WTC11 (cell line): Measurements from ENCODE around the gene IKBKG.

Experiments used
- ATF6 ChIP-seq: sonication (generic); formaldehyde crosslinking; IDR thresholded peaks from 2 replicates; pipeline ENCODE4 v1.8.1; 2023; ENCODE audit warnings: mild to moderate bottlenecking, missing genetic modification reagents
- CREB1 ChIP-seq: sonication (generic); formaldehyde crosslinking; IDR thresholded peaks from 2 replicates; pipeline ENCODE4 v1.8.0; 2023; ENCODE audit warnings: mild to moderate bottlenecking, missing genetic modification reagents
- CTCF ChIP-seq: fragments of 200-600 bp; IDR thresholded peaks from 2 replicates; pipeline ENCODE4 v1.8.0; 2022; ENCODE audit warnings: antibody characterized with exemption
- IRF1 ChIP-seq: sonication (generic); formaldehyde crosslinking; IDR thresholded peaks from 2 replicates; pipeline ENCODE4 v1.8.0; 2023; ENCODE audit warnings: missing genetic modification reagents
- NFYB ChIP-seq: sonication (generic); formaldehyde crosslinking; conservative IDR thresholded peaks from 2 replicates; pipeline ENCODE4 v1.8.0; 2022; ENCODE audit warnings: low read depth, missing genetic modification reagents
- RELA ChIP-seq: sonication (generic); formaldehyde crosslinking; IDR thresholded peaks from 2 replicates; pipeline ENCODE4 v1.8.1; 2022; ENCODE audit warnings: missing genetic modification reagents, mild to moderate bottlenecking, borderline replicate concordance
- SP1 ChIP-seq: sonication (generic); formaldehyde crosslinking; conservative IDR thresholded peaks from 2 replicates; pipeline ENCODE4 v1.8.1; 2022; ENCODE audit warnings: missing genetic modification reagents
- TEAD4 ChIP-seq: sonication (generic); formaldehyde crosslinking; IDR thresholded peaks from 2 replicates; pipeline ENCODE4 v1.8.0; 2022; ENCODE audit warnings: mild to moderate bottlenecking, missing genetic modification reagents
- TF ChIP-seq, protein P1 (sequence below): sonication (generic); formaldehyde crosslinking; IDR thresholded peaks from 2 replicates; pipeline ENCODE4 v1.8.0; 2022; ENCODE audit warnings: mild to moderate bottlenecking, missing genetic modification reagents
- TF ChIP-seq, protein P2 (sequence below): sonication (generic); formaldehyde crosslinking; IDR thresholded peaks from 2 replicates; pipeline ENCODE4 v1.8.0; 2023; ENCODE audit warnings: missing genetic modification reagents, mild to moderate bottlenecking, borderline replicate concordance
- TF ChIP-seq, protein P3 (sequence below): sonication (generic); formaldehyde crosslinking; IDR thresholded peaks from 2 replicates; pipeline ENCODE4 v1.8.1; 2023; ENCODE audit warnings: mild to moderate bottlenecking, moderate library complexity, missing genetic modification reagents
- TF ChIP-seq, protein P4 (sequence below): sonication (generic); formaldehyde crosslinking; IDR thresholded peaks from 2 replicates; pipeline ENCODE4 v1.8.1; 2022; ENCODE audit warnings: missing genetic modification reagents, borderline replicate concordance
- TF ChIP-seq, protein P5 (sequence below): sonication (generic); formaldehyde crosslinking; IDR thresholded peaks from 2 replicates; pipeline ENCODE4 v1.8.1; 2023; ENCODE audit warnings: mild to moderate bottlenecking, missing genetic modification reagents, moderate library complexity

GRCh38 chrX:154598656-154599055 is 51.2 kb downstream of the IKBKG start:
- TF ChIP-seq ATF6 (CRISPR knock-in tag) (no peak), CTCF (no peak), SP1 (CRISPR knock-in tag) (no peak), TEAD4 (CRISPR knock-in tag) (no peak), RELA (CRISPR knock-in tag) (no peak), NFYB (CRISPR knock-in tag) (no peak), IRF1 (CRISPR knock-in tag) (no peak), CREB1 (CRISPR knock-in tag) (no peak)
- TF ChIP-seq, protein P1, sequence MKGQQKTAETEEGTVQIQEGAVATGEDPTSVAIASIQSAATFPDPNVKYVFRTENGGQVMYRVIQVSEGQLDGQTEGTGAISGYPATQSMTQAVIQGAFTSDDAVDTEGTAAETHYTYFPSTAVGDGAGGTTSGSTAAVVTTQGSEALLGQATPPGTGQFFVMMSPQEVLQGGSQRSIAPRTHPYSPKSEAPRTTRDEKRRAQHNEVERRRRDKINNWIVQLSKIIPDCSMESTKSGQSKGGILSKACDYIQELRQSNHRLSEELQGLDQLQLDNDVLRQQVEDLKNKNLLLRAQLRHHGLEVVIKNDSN (CRISPR knock-in tag): no peak
- TF ChIP-seq, protein P2, sequence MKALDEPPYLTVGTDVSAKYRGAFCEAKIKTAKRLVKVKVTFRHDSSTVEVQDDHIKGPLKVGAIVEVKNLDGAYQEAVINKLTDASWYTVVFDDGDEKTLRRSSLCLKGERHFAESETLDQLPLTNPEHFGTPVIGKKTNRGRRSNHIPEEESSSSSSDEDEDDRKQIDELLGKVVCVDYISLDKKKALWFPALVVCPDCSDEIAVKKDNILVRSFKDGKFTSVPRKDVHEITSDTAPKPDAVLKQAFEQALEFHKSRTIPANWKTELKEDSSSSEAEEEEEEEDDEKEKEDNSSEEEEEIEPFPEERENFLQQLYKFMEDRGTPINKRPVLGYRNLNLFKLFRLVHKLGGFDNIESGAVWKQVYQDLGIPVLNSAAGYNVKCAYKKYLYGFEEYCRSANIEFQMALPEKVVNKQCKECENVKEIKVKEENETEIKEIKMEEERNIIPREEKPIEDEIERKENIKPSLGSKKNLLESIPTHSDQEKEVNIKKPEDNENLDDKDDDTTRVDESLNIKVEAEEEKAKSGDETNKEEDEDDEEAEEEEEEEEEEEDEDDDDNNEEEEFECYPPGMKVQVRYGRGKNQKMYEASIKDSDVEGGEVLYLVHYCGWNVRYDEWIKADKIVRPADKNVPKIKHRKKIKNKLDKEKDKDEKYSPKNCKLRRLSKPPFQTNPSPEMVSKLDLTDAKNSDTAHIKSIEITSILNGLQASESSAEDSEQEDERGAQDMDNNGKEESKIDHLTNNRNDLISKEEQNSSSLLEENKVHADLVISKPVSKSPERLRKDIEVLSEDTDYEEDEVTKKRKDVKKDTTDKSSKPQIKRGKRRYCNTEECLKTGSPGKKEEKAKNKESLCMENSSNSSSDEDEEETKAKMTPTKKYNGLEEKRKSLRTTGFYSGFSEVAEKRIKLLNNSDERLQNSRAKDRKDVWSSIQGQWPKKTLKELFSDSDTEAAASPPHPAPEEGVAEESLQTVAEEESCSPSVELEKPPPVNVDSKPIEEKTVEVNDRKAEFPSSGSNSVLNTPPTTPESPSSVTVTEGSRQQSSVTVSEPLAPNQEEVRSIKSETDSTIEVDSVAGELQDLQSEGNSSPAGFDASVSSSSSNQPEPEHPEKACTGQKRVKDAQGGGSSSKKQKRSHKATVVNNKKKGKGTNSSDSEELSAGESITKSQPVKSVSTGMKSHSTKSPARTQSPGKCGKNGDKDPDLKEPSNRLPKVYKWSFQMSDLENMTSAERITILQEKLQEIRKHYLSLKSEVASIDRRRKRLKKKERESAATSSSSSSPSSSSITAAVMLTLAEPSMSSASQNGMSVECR (CRISPR knock-in tag): no peak
- TF ChIP-seq, protein P3, sequence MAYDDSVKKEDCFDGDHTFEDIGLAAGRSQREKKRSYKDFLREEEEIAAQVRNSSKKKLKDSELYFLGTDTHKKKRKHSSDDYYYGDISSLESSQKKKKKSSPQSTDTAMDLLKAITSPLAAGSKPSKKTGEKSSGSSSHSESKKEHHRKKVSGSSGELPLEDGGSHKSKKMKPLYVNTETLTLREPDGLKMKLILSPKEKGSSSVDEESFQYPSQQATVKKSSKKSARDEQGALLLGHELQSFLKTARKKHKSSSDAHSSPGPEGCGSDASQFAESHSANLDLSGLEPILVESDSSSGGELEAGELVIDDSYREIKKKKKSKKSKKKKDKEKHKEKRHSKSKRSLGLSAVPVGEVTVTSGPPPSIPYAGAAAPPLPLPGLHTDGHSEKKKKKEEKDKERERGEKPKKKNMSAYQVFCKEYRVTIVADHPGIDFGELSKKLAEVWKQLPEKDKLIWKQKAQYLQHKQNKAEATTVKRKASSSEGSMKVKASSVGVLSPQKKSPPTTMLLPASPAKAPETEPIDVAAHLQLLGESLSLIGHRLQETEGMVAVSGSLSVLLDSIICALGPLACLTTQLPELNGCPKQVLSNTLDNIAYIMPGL: no peak
- TF ChIP-seq, protein P4, sequence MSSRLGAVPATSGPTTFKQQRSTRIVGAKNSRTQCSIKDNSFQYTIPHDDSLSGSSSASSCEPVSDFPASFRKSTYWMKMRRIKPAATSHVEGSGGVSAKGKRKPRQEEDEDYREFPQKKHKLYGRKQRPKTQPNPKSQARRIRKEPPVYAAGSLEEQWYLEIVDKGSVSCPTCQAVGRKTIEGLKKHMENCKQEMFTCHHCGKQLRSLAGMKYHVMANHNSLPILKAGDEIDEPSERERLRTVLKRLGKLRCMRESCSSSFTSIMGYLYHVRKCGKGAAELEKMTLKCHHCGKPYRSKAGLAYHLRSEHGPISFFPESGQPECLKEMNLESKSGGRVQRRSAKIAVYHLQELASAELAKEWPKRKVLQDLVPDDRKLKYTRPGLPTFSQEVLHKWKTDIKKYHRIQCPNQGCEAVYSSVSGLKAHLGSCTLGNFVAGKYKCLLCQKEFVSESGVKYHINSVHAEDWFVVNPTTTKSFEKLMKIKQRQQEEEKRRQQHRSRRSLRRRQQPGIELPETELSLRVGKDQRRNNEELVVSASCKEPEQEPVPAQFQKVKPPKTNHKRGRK: no peak
- TF ChIP-seq, protein P5, sequence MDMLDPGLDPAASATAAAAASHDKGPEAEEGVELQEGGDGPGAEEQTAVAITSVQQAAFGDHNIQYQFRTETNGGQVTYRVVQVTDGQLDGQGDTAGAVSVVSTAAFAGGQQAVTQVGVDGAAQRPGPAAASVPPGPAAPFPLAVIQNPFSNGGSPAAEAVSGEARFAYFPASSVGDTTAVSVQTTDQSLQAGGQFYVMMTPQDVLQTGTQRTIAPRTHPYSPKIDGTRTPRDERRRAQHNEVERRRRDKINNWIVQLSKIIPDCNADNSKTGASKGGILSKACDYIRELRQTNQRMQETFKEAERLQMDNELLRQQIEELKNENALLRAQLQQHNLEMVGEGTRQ (CRISPR knock-in tag): no peak
